Stimulated activated CD8-positive, alpha-beta memory T cell treated with anti-CD3 and anti-CD28 coated beads, Interleukin-7, amount 100 ng/mL, for 4 hours (primary cell): ENCODE data around the gene DNAH2.
"Not testable (repeated sequence)": the region's sequence is repeated elsewhere in the genome, so short reads cannot be mapped to it uniquely, and the experiment has no call there.

Source experiments
- DNase-seq, 2 donors: peaks; one replicate each; pipeline ENCODE4 v3.0.0-alpha.2; 2020; ENCODE audit warnings: low read depth in 2 of 2

Gene DNAH2

GRCh38 chr17:7850701-7851437, 133.3 kb downstream of the DNAH2 start:
- no peak for DNase-seq

- peak; percentile 79 to 88 for DNase-seq
These were observed 134.1 kb downstream of the DNAH2 start for GRCh38 chr17:7851438-7852261.

- no peak for DNase-seq
These were observed 134.7 kb downstream of the DNAH2 start for GRCh38 chr17:7852262-7852670.

GRCh38 chr17:7852919-7853690, 135.6 kb downstream of the DNAH2 start:
- no peak for DNase-seq

GRCh38 chr17:7853691-7854038, 136.1 kb downstream of the DNAH2 start:
- no peak for DNase-seq

GRCh38 chr17:7854078-7854777, 136.7 kb downstream of the DNAH2 start:
- DNase-seq: no peak

- DNase-seq: no peak
These were observed 137.5 kb downstream of the DNAH2 start, which contains the start of gene TMEM88 for GRCh38 chr17:7854851-7855659. Gene TMEM88, plus strand, starts transcription at chr17:7855066. Its CDS starts 9 bp downstream, at chr17:7855075.

- no peak for DNase-seq
These were observed 138.1 kb downstream of the DNAH2 start for GRCh38 chr17:7855660-7856010.

GRCh38 chr17:7856011-7856810, 138.7 kb downstream of the DNAH2 start:
- no peak for DNase-seq

- peak; percentile 92 to 94 for DNase-seq
These were observed 139.5 kb downstream of the DNAH2 start, which contains the start of gene NAA38 for GRCh38 chr17:7856811-7857712. Gene NAA38, minus strand, starts transcription at chr17:7857559. Its CDS starts 96 bp downstream, at chr17:7857463.

GRCh38 chr17:7857713-7858521, 140.4 kb downstream of the DNAH2 start, which contains the start of gene CYB5D1:
Gene CYB5D1, plus strand, starts transcription at chr17:7858003. Its CDS starts 132 bp downstream, at chr17:7858135.
- DNase-seq: peak; percentile 76 to 87

GRCh38 chr17:7858522-7858810, 140.9 kb downstream of the DNAH2 start:
- DNase-seq: no peak

GRCh38 chr17:7859028-7859427, 141.5 kb downstream of the DNAH2 start:
- no peak for DNase-seq

GRCh38 chr17:7862692-7863437, 145.3 kb downstream of the DNAH2 start:
- no peak for DNase-seq

- not testable (repeated sequence) for DNase-seq
These were observed 146.8 kb downstream of the DNAH2 start for GRCh38 chr17:7864384-7864783.

- no peak for DNase-seq
These were observed 147.6 kb downstream of the DNAH2 start for GRCh38 chr17:7864995-7865650.

- DNase-seq: no peak
These were observed 150.4 kb downstream of the DNAH2 start for GRCh38 chr17:7867881-7868329.
